ENCODE data around the gene ENTPD2.

ENTPD2 gene

DNA sequence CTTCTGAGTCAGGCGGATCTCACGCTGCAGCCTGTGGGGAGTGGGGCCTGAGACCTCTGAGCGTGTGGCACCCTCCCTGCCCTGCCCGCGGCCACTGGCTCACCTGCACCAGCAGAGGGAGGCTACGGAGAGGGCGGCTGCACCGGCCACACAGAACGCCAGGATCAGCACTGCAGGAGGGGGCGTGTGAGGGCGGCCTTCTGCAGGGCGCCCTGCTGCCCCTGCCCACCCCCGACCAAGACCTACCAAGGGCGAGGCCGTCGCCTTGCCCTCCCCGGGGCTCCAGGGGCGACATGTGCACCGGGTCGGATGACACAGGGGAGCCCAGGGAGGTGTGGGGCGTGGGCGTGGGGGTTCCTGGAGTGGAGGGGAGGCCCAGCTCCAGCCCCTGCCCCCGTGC, 13.3 kb downstream of the ENTPD2 start:
- no peak overlapping the region for H3K4me3 ChIP-seq (ENCODE audit: low read depth, low read length)
- no peak for TF ChIP-seq CTCF (IDR thresholded peaks at IDR 0.05; ENCODE audit: insufficient read depth, low read depth, low read length, missing control alignments)
- DNase-seq (ENCODE audit: low read depth) = no peak

- DNase-seq (ENCODE audit: low read depth) = no peak
- no peak overlapping the region for H3K4me3 ChIP-seq (ENCODE audit: low read depth, low read length)
- TF ChIP-seq CTCF (IDR thresholded peaks at IDR 0.05; ENCODE audit: insufficient read depth, low read depth, low read length, missing control alignments) = no peak
Measured at GRCh38 chr9:137039611-137040366, 14.1 kb downstream of the ENTPD2 start.

- DNase-seq (ENCODE audit: low read depth) = no peak
- H3K4me3 ChIP-seq (ENCODE audit: low read depth, low read length) = no peak overlapping the region
- TF ChIP-seq CTCF (IDR thresholded peaks at IDR 0.05; ENCODE audit: insufficient read depth, low read depth, low read length, missing control alignments) = no peak
Measured at GRCh38 chr9:137038916-137039315, 14.9 kb downstream of the ENTPD2 start.

- TF ChIP-seq CTCF (IDR thresholded peaks at IDR 0.05; ENCODE audit: insufficient read depth, low read depth, low read length, missing control alignments) = no peak
- no peak overlapping the region for H3K4me3 ChIP-seq (ENCODE audit: low read depth, low read length)
- DNase-seq (ENCODE audit: low read depth) = no peak
Measured at GRCh38 chr9:137037483-137037882, 16.4 kb downstream of the ENTPD2 start.

DNA sequence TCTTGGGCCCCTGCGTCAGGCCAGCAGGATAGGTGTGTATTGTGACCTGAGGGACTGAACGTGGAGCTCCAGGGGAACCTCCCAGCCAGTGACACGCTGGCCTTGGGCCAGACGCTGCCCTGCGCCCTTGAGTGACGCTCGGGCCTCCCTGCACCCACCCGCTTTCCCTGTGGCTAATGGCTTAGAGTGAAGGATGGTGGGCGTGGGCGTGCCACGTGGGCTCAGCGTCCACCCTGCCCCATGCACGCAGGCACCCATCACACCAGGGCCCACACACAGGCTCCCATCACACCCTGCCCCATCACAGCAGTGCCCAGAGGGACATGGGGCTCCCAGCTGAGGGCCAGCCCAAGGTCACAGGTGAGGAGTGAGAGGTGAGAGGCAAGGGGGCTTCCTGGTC, 16.8 kb downstream of the ENTPD2 start:
- no peak overlapping the region for H3K4me3 ChIP-seq (ENCODE audit: low read depth, low read length)
- DNase-seq (ENCODE audit: low read depth) = no peak
- no peak for TF ChIP-seq CTCF (IDR thresholded peaks at IDR 0.05; ENCODE audit: insufficient read depth, low read depth, low read length, missing control alignments)

DNA sequence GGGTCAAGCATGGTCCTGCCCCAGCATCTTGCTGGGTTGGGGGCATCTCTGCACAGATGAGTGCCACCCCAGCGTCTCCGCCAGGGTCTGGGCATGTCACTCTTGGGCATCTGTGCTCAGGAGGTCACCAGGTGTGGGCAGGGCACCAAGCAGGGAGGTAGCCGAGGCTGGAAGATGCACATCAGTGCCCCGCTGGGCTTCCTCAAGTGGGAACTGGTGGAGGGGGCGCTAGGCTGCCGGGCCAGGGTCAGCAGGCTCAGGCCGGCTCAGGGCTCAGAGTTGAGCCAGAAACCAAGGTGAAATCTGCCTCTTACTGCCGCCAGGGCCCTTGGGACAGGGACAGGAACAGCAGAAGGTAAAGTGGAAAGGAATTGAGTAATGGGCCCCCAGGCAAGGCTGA, 17.9 kb downstream of the ENTPD2 start:
- H3K4me3 ChIP-seq (ENCODE audit: low read depth, low read length) = no peak overlapping the region
- DNase-seq (ENCODE audit: low read depth) = no peak
- TF ChIP-seq CTCF (IDR thresholded peaks at IDR 0.05; ENCODE audit: insufficient read depth, low read depth, low read length, missing control alignments) = no peak

- no peak for TF ChIP-seq CTCF (IDR thresholded peaks at IDR 0.05; ENCODE audit: insufficient read depth, low read depth, low read length, missing control alignments)
- DNase-seq (ENCODE audit: low read depth) = no peak
- no peak overlapping the region for H3K4me3 ChIP-seq (ENCODE audit: low read depth, low read length)
Measured at GRCh38 chr9:137035507-137035834, 18.4 kb downstream of the ENTPD2 start.

Measured in GM12865 (cell line).